HL-60 (cell line): ENCODE measurements around the gene TMTC1.

Experiments used
- DNase-seq, 2 experiments: peaks; one replicate each; pipeline ENCODE4 v3.0.0-alpha.2; 2010 to 2020; ENCODE audit warnings: low read depth in 1 of 2, low spot score in 1 of 2
- H3K27ac ChIP-seq: fragments of 250-450 bp; sonication (Bioruptor Pico); replicated peaks from 2 replicates; pipeline ENCODE4 v1.5.1; 2020; ENCODE audit warnings: mild to moderate bottlenecking, moderate library complexity
- H3K27me3 ChIP-seq: fragments of 250-450 bp; sonication (Bioruptor Pico); 2 replicates; pipeline ENCODE4 v1.5.1; 2021; ENCODE audit warnings: mild to moderate bottlenecking, moderate library complexity; ENCODE audit not compliant: insufficient read depth, poor library complexity, severe bottlenecking
- H3K4me3 ChIP-seq: replicated peaks from 2 replicates; pipeline ENCODE4 v1.5.1; 2011; ENCODE audit warnings: mild to moderate bottlenecking, control low read depth, low read length; ENCODE audit not compliant: insufficient read depth
- CTCF ChIP-seq: IDR thresholded peaks from one replicate; pipeline ENCODE4 v1.5.1; 2011; ENCODE audit warnings: low read length, control low read depth, inconsistent platforms; ENCODE audit not compliant: insufficient read depth
- GABPA ChIP-seq: IDR thresholded peaks from 2 replicates; pipeline ENCODE4 v1.6.1; 2012; ENCODE audit warnings: low read depth
- POLR2AphosphoS5 ChIP-seq: IDR thresholded peaks from 2 replicates; pipeline ENCODE4 v1.6.1; 2012; ENCODE audit warnings: low read depth
- REST ChIP-seq: IDR thresholded peaks from 2 replicates; pipeline ENCODE4 v1.6.1; 2012; ENCODE audit warnings: low read depth; ENCODE audit not compliant: insufficient replicate concordance
- SPI1 ChIP-seq: IDR thresholded peaks from 2 replicates; pipeline ENCODE4 v1.6.1; 2012; ENCODE audit warnings: low read depth, mild to moderate bottlenecking, borderline replicate concordance

Gene TMTC1

GRCh38 chr12:29795715-29796114 is 12.0 kb upstream of the TMTC1 start:
- DNase-seq: no peak
- Histone ChIP-seq H3K4me3 (no peak overlapping the region), H3K27ac (no peak overlapping the region), H3K27me3 (peaks cover 2% of the 10 kb centered on the region)
- no peak for TF ChIP-seq CTCF
- no peak for TF ChIP-seq REST
- no peak for TF ChIP-seq SPI1
- no peak for TF ChIP-seq GABPA
- no peak for TF ChIP-seq POLR2AphosphoS5

GRCh38 chr12:29794862-29795261 is 11.1 kb upstream of the TMTC1 start:
- Histone ChIP-seq H3K4me3 (no peak overlapping the region), H3K27me3 (peaks cover 2% of the 10 kb centered on the region), H3K27ac (no peak overlapping the region)
- TF ChIP-seq GABPA (no peak), POLR2AphosphoS5 (no peak), SPI1 (no peak), CTCF (no peak), REST (no peak)
- no peak for DNase-seq

GRCh38 chr12:29792853-29793252 is 9.1 kb upstream of the TMTC1 start:
- no peak for DNase-seq
- no peak overlapping the region for H3K4me3 ChIP-seq
- no peak overlapping the region for H3K27ac ChIP-seq
- TF ChIP-seq REST: no peak
- no peak for TF ChIP-seq GABPA
- TF ChIP-seq SPI1: no peak
- no peak for TF ChIP-seq POLR2AphosphoS5
- no peak for TF ChIP-seq CTCF
- H3K27me3 ChIP-seq: no peaks in the 10 kb centered on the region
